Measurements from ENCODE around the gene CHKA.

CHKA gene

DNA sequence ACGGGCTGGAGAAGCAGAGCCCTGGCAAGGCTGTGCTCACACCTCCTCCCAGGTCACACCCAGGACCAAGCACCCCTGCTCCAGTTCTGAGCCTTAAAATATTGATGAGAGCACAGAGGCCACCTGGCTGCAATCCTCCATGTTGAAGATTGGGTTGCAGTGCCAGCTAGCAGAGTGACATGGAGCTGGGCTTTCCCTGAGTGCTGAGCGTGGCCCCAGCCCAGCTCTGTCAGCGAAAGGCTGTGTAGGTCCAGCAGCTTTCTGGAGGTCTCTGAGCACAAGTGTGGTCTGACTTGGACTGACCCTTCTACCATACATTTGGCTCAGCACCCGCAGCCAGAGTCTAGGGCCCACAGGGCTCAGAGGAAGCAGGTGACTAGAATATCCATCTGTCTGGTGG, 4.0 kb upstream of the CHKA start:
- TF ChIP-seq, protein P1, sequence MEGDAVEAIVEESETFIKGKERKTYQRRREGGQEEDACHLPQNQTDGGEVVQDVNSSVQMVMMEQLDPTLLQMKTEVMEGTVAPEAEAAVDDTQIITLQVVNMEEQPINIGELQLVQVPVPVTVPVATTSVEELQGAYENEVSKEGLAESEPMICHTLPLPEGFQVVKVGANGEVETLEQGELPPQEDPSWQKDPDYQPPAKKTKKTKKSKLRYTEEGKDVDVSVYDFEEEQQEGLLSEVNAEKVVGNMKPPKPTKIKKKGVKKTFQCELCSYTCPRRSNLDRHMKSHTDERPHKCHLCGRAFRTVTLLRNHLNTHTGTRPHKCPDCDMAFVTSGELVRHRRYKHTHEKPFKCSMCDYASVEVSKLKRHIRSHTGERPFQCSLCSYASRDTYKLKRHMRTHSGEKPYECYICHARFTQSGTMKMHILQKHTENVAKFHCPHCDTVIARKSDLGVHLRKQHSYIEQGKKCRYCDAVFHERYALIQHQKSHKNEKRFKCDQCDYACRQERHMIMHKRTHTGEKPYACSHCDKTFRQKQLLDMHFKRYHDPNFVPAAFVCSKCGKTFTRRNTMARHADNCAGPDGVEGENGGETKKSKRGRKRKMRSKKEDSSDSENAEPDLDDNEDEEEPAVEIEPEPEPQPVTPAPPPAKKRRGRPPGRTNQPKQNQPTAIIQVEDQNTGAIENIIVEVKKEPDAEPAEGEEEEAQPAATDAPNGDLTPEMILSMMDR (IDR thresholded peaks at IDR 0.05; ENCODE audit: extremely low read depth, missing control alignments): no peak
- DNase-seq (ENCODE audit: low spot score): peak; percentile 11

DNA sequence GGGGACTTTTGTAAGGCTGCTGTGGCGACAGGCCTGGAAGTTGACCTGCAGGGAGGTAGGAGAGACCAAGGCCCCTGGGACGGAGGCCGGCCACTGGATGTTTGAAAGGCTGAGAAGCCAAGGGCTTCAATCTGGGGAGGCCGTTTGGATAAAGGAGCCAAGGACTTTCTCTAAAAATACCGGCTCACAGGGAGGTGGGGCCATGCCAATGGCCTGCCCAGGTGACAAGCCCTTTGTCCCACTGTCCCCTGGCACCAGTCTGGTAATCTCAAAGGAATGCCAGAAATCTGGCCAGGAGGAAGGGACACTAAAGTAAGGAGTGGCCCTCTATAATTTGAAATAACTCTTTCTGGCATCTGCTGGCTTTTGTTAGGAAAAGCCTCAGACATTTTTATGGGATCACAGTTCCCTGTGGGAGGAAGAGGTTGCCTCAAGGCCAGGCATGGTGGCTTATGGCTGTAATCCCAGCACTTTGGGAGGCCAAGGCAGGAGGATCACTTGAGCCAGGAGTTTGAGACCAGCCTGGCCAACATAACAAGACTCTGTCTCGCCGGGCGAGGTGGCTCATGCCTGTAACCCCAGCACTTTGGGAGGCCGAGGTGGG, 1.9 kb upstream of the CHKA start:
- peak; percentile 11 for DNase-seq (ENCODE audit: low spot score)
- TF ChIP-seq, protein P1 (IDR thresholded peaks at IDR 0.05; ENCODE audit: extremely low read depth, missing control alignments): no peak

DNA sequence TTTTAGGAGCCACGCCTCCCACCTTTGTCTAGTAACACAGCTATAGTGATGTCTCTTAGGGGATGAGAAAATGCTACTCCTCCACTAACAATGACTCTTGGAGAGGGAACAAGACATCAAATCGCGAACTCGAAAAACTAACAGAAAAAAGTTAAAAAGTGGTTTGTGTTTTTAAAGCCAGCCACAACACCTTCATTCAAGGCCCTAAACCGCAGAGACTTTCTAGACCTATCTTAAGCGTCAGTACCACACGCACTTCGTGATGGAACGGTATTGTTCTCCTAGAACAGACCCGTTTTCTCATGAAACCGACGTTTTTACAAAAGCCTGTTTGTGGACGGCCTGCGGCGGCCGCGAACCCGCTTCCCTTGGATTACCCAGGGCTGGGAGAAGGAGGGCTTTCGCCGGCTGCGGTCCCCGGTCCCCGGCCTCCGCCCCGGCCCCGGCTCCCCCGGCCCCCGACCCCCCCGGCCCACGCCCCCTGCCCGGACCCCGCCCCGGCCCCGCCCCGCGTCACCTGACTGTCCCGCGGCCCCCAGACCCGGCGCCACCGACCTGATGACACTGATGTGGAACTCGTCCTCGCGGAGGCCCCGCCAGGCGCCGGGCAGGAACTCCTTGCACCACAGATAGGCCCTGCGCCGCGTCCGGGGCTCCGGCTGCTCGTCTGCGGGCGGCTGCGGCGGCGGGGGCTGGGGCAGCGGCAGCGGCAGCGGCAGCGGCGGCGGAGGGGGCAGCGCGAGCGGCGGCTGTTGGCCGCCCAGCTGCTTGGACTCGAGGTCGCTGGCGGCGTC, 718 bp downstream of the CHKA start:
- DNase-seq (ENCODE audit: low spot score): peak; percentile 81
- TF ChIP-seq, protein P1 (IDR thresholded peaks at IDR 0.05; ENCODE audit: extremely low read depth, missing control alignments): no peak

DNA sequence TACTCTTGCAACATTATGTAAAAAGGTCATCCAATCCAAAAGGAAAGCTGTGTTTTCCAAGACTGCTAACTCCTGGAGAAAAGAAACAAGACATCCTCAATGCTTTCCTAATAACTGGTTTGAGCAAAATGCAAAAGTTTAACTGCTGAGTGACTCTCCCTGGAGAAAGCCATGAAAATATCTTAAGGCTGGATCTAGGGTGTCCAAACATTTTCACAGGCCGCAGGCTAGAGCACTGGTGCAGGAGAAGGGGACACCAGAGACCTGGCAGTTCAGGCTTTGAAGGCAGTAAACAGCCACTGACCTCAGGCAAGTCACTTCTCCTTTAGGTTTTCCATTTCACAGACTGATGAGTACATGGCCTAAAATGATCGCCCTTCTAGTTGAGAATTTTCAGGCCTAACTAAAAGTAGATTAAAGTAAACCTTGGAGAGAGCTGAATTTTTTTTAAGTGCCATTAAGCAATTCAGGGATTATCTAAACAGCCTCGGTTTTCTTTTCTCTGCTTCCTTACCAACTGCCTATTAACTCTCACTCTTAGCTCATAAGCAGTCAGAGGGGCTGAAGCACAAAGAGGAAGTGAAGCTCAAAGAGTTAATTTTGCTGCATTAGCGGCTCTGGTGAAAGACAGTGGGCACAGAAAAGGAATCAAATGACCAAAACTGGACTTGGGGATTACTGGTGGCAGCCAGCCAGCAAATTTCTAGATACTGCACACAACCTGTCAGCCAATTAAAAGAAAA, 2.3 kb downstream of the CHKA start:
- TF ChIP-seq, protein P1 (IDR thresholded peaks at IDR 0.05; ENCODE audit: extremely low read depth, missing control alignments): no peak
- DNase-seq (ENCODE audit: low spot score): peak; percentile 73

DNA sequence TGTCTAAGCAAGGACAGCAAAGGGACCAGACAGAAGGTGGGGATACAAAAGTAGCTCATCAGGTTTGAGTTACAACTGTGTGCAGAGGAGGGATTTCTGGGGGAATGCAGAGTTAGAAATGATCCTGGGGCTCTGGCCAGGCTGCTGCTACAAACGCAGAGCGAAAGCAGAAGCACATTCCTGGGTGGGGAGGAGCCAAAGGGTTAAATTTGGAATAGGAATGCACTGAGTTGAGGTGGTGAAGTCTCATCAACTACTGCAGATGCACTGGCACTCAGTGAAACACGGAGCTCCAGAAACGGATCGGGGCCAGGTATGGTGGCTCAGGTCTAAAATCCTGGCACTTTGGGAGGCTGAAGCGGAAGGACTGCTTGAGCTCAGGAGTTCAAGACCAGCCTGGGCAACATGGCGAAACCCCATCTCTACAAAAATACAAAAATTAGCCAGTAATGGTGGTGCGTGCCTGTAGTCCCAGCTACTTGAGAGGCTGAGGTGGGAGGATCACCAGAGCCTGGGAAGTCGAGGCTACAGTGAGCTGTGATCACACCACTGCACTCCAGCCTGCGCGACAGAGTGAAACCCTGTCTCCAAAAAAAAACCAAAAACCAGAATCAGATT, 3.2 kb downstream of the CHKA start:
- TF ChIP-seq, protein P1 (IDR thresholded peaks at IDR 0.05; ENCODE audit: extremely low read depth, missing control alignments): no peak

DNA sequence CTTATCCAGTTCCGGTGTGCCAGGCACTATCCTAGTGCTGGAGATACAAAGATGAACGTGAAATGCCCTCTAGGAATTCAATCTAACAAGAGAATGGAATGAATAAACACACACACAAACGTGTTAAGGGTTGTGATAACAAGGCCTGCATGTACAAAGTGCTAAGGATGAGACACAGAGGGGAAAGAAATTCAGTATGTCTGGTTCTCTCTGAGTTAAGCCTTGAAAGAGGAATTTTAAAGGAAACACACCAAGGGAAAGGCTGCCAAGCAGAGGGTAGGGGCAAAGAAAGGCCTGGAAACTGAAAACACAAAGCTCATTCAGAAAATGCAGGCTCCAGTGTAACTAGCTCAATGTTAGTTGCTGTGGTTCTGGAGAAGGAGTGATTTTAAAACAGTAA, 4.2 kb downstream of the CHKA start:
- TF ChIP-seq, protein P1 (IDR thresholded peaks at IDR 0.05; ENCODE audit: extremely low read depth, missing control alignments): no peak
- no peak for DNase-seq (ENCODE audit: low spot score)

More for the DNA sequence above, 3.2 kb downstream of the CHKA start:
- no peak for DNase-seq (ENCODE audit: low spot score)
